HG02759 (cell line): ENCODE measurements around the gene LSM3.

ENCODE experiments used
- ATAC-seq: cut with Tn5 transposase; IDR thresholded peaks from one replicate; pipeline ENCODE4 v1.9.1; 2021; ENCODE audit warnings: mild to moderate bottlenecking, moderate library complexity; ENCODE audit not compliant: unreplicated experiment

The LSM3 gene

GRCh38 chr3:14143271-14144225, 35.1 kb upstream of the LSM3 start:
- ATAC-seq, result no peak

GRCh38 chr3:14144423-14145075, 34.1 kb upstream of the LSM3 start:
- peak; percentile 92 for ATAC-seq

- ATAC-seq, result no peak
Observed at GRCh38 chr3:14145236-14145635, 33.4 kb upstream of the LSM3 start.

- ATAC-seq, result no peak
Observed at GRCh38 chr3:14145670-14146380, 32.8 kb upstream of the LSM3 start.

GRCh38 chr3:14146381-14147065, 32.1 kb upstream of the LSM3 start:
- no peak for ATAC-seq

- ATAC-seq, result no peak
Observed at GRCh38 chr3:14147066-14147435, 31.6 kb upstream of the LSM3 start.

- ATAC-seq, result no peak
Observed at GRCh38 chr3:14147617-14148016, 31.0 kb upstream of the LSM3 start.

GRCh38 chr3:14148041-14148985, 30.3 kb upstream of the LSM3 start:
- ATAC-seq, result no peak

- ATAC-seq, result no peak
Observed at GRCh38 chr3:14150078-14150477, 28.5 kb upstream of the LSM3 start.

- ATAC-seq, result no peak
Observed at GRCh38 chr3:14150491-14151230, 28.0 kb upstream of the LSM3 start.

- ATAC-seq, result no peak
Observed at GRCh38 chr3:14151471-14152083, 27.0 kb upstream of the LSM3 start.

GRCh38 chr3:14152233-14152962, 26.2 kb upstream of the LSM3 start:
- no peak for ATAC-seq

GRCh38 chr3:14152963-14153355, 25.7 kb upstream of the LSM3 start:
- ATAC-seq, result no peak

- no peak for ATAC-seq
Observed at GRCh38 chr3:14153663-14154062, 25.0 kb upstream of the LSM3 start.

GRCh38 chr3:14154276-14154675, 24.3 kb upstream of the LSM3 start:
- no peak for ATAC-seq

GRCh38 chr3:14154895-14155440, 23.6 kb upstream of the LSM3 start:
- no peak for ATAC-seq

- ATAC-seq, result no peak
Observed at GRCh38 chr3:14156201-14156600, 22.4 kb upstream of the LSM3 start.
